ENCODE measurements around the gene PLAC1.

Gene PLAC1

DNA sequence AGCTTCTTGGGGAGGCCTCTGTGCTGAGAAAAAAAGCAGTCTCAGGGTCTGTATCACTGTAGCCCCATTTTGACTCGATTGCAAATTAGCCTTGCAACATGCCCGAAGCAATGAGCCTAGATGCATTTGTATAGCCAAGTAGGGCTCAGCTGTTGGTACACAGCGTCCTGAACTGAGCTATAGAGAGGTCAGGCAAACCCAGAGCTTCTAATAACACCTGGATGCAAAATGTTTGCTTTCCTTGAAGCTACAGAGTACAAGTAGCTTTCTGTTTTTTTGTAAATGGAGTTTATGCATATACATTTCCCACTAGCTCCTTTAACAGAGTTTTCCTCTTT lies 87.8 kb downstream of the PLAC1 start:
- Histone ChIP-seq H3K27me3 (ENCODE audit: control insufficient read depth, insufficient read depth, low read length) (no peaks in the 10 kb centered on the region), H3K4me1 (ENCODE audit: control insufficient read depth, insufficient read depth, low read length) (no peaks in the 10 kb centered on the region), H3K36me3 (ENCODE audit: control insufficient read depth, insufficient read depth, low read length) (no peaks in the 10 kb centered on the region), H3K9me3 (ENCODE audit: control insufficient read depth, insufficient read depth, low read length) (peaks cover 9% of the 10 kb centered on the region), H3K4me3 (ENCODE audit: low read depth, low read length) (no peak overlapping the region), H3K9ac (ENCODE audit: low read depth, low read length) (no peak overlapping the region)

DNA sequence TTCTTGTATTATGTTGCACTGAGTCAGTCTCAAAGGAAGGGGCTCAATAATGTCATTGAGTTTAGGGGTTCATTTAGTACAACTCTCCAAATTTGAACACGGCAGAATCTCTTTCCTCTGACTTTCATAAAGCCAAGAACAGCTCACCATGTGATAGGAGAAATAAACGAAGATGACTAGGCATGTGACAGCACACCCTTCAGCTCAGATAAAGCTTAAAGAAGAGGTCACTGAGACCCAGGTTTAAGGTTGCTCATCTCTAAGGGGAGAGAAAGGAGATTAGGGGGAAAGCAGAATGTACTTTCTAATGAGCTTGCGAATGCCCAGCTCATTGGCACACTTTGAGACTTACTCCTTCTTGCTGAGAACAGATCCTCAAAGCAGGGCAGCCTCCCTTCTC lies 89.0 kb downstream of the PLAC1 start:
- no peak overlapping the region for H3K9ac ChIP-seq (ENCODE audit: low read depth, low read length)
- H3K9me3 ChIP-seq (ENCODE audit: control insufficient read depth, insufficient read depth, low read length): peaks cover 5% of the 10 kb centered on the region
- no peaks in the 10 kb centered on the region for H3K27me3 ChIP-seq (ENCODE audit: control insufficient read depth, insufficient read depth, low read length)
- no peaks in the 10 kb centered on the region for H3K4me1 ChIP-seq (ENCODE audit: control insufficient read depth, insufficient read depth, low read length)
- H3K4me3 ChIP-seq (ENCODE audit: low read depth, low read length): no peak overlapping the region
- no peaks in the 10 kb centered on the region for H3K36me3 ChIP-seq (ENCODE audit: control insufficient read depth, insufficient read depth, low read length)

DNA sequence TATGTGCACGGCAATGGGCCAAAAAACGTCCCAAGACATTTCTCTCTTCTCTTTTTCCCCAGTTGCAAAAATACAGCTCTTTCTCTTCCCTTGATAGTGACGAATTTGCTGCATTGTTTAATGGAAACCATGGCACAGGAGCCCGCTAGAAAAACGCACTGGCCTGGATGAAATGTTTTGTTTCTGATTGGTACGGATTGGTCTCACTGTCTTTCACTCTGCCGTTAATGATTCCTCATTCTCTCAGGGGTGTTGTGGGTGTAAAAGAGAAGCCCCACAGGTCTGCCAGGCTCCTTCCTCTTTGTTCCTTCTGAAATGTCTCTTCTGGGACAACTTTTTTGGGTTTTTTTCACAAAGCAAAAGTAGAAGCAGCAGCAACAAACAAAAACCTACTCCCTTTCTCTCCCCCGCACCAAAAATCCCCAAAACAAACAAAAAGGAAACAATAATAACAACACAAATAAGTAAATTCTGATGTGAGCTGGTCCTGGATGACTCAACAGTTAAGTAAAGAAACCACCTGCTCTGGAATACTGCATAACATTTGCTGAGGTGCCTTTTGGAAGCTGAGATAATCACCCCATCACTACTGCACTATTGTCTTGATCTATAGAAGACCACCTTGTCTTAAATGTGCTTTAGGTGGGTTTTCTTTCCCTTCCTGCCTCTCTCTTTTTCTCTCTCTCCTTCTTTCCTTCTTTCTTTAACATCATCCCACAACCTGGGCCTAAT lies 89.8 kb downstream of the PLAC1 start:
- Histone ChIP-seq H3K27me3 (ENCODE audit: control insufficient read depth, insufficient read depth, low read length) (no peaks in the 10 kb centered on the region), H3K36me3 (ENCODE audit: control insufficient read depth, insufficient read depth, low read length) (no peaks in the 10 kb centered on the region), H3K9me3 (ENCODE audit: control insufficient read depth, insufficient read depth, low read length) (peaks cover 5% of the 10 kb centered on the region), H3K9ac (ENCODE audit: low read depth, low read length) (no peak overlapping the region), H3K4me3 (ENCODE audit: low read depth, low read length) (no peak overlapping the region), H3K4me1 (ENCODE audit: control insufficient read depth, insufficient read depth, low read length) (no peaks in the 10 kb centered on the region)

DNA sequence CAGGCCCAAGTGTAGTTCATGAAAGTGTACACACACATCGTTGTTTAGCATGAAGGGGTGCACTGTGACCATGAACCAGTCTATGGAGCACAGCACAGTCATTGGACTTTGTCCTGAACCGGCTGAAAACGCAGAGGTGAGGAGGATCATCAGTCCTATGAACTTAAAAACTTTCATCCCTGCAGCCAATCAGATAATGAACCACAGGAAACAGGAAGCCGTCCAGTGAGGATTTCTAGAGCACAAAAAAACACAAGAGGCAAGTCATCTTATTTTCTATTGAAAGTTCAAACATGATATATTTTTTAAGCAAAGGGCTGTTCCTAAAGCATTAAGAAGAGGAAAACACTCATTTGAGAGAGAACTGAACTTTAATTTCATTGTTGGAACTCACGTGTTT lies 91.8 kb downstream of the PLAC1 start:
- Histone ChIP-seq H3K9ac (ENCODE audit: low read depth, low read length) (no peak overlapping the region), H3K4me3 (ENCODE audit: low read depth, low read length) (no peak overlapping the region), H3K27me3 (ENCODE audit: control insufficient read depth, insufficient read depth, low read length) (no peaks in the 10 kb centered on the region), H3K9me3 (ENCODE audit: control insufficient read depth, insufficient read depth, low read length) (peaks cover 5% of the 10 kb centered on the region), H3K4me1 (ENCODE audit: control insufficient read depth, insufficient read depth, low read length) (no peaks in the 10 kb centered on the region), H3K36me3 (ENCODE audit: control insufficient read depth, insufficient read depth, low read length) (no peaks in the 10 kb centered on the region)

DNA sequence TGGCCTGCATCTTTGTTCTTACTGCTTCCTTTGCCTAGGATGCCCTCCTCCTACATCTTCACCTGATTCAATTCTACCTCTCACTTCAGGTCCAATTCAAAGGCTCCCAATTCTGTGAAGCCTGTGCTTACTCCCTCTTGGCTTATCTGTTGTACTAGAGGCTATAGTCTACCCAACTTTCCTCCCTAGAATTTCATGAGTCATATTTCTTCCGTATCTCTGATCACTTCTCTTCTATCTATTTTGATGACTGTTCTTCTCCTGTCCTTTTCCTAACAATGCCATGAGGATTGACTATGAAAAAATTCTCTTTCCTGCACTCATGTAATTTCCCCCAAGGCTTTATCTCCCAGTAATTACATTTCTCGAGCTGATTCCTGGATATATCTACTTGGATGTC lies 96.3 kb downstream of the PLAC1 start:
- Histone ChIP-seq H3K4me1 (ENCODE audit: control insufficient read depth, insufficient read depth, low read length) (peaks cover 5% of the 10 kb centered on the region), H3K27me3 (ENCODE audit: control insufficient read depth, insufficient read depth, low read length) (no peaks in the 10 kb centered on the region), H3K9me3 (ENCODE audit: control insufficient read depth, insufficient read depth, low read length) (no peaks in the 10 kb centered on the region), H3K36me3 (ENCODE audit: control insufficient read depth, insufficient read depth, low read length) (no peaks in the 10 kb centered on the region), H3K9ac (ENCODE audit: low read depth, low read length) (no peak overlapping the region), H3K4me3 (ENCODE audit: low read depth, low read length) (no peak overlapping the region)

DNA sequence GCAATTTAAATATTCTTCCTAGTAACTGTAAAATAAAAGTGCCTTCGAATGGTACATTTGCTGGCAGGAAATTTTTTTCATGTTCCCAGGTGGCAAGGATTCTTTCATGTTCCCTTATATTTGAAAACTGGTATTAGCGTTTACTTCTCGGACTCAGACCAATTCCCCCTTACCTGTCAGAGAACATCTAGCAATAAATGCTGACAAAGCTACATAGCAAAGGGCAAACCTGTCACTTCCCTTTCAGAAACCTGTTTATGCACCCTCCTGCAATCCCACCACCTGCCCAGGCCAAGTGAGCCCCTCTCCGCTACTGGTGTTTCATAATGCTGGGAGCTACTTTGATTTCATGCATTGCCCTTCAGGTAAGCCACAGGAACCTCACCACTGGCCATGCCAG lies 100.1 kb downstream of the PLAC1 start:
- Histone ChIP-seq H3K36me3 (ENCODE audit: control insufficient read depth, insufficient read depth, low read length) (no peaks in the 10 kb centered on the region), H3K4me1 (ENCODE audit: control insufficient read depth, insufficient read depth, low read length) (peaks cover 5% of the 10 kb centered on the region), H3K9ac (ENCODE audit: low read depth, low read length) (no peak overlapping the region), H3K9me3 (ENCODE audit: control insufficient read depth, insufficient read depth, low read length) (no peaks in the 10 kb centered on the region), H3K4me3 (ENCODE audit: low read depth, low read length) (no peak overlapping the region), H3K27me3 (ENCODE audit: control insufficient read depth, insufficient read depth, low read length) (no peaks in the 10 kb centered on the region)

DNA sequence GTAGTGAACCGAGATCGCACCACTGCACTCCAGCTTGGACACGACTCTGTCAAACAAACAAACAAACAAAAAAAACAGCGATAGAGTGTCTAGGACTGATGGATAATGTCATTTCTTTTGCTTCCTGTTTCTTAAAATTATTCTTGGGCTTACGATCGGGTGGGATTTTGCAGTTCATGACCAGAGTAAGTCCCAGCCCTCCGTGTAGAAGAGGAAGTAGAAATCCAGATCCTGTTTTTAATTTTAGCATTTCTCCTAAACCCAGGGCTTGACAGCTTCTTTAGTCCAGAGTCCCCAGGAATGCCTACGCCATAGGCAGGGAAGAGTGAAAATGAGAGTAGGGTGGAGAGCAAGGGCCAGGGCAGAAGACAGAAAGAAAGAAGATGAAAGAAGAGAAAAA lies 104.0 kb downstream of the PLAC1 start:
- Histone ChIP-seq H3K9me3 (ENCODE audit: control insufficient read depth, insufficient read depth, low read length) (no peaks in the 10 kb centered on the region), H3K4me3 (ENCODE audit: low read depth, low read length) (no peak overlapping the region), H3K27me3 (ENCODE audit: control insufficient read depth, insufficient read depth, low read length) (peaks cover 21% of the 10 kb centered on the region), H3K4me1 (ENCODE audit: control insufficient read depth, insufficient read depth, low read length) (peaks cover 13% of the 10 kb centered on the region), H3K9ac (ENCODE audit: low read depth, low read length) (no peak overlapping the region), H3K36me3 (ENCODE audit: control insufficient read depth, insufficient read depth, low read length) (no peaks in the 10 kb centered on the region)

DNA sequence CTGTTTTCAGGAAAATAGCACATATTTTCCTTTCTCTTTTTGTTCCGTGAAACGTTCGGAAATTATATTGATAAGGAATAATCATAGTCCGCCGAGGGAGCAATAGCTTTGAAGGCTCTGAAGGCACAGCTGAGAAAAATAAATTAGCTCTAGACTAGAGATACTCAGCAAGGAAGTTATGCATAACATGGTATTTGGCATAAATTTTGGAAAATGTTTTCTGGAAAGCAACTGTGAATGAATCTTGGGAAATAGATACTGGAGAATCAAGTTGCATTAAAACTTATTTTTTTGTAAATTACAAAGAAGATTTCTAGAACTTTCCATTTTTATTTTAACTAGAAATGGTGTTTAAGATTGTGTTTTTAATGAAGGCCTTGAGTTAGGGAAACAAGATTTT lies 105.9 kb downstream of the PLAC1 start:
- peaks cover 8% of the 10 kb centered on the region for H3K4me1 ChIP-seq (ENCODE audit: control insufficient read depth, insufficient read depth, low read length)
- H3K36me3 ChIP-seq (ENCODE audit: control insufficient read depth, insufficient read depth, low read length): no peaks in the 10 kb centered on the region
- H3K27me3 ChIP-seq (ENCODE audit: control insufficient read depth, insufficient read depth, low read length): peaks cover 21% of the 10 kb centered on the region
- no peak overlapping the region for H3K9ac ChIP-seq (ENCODE audit: low read depth, low read length)
- H3K9me3 ChIP-seq (ENCODE audit: control insufficient read depth, insufficient read depth, low read length): no peaks in the 10 kb centered on the region
- H3K4me3 ChIP-seq (ENCODE audit: low read depth, low read length): no peak overlapping the region

DNA sequence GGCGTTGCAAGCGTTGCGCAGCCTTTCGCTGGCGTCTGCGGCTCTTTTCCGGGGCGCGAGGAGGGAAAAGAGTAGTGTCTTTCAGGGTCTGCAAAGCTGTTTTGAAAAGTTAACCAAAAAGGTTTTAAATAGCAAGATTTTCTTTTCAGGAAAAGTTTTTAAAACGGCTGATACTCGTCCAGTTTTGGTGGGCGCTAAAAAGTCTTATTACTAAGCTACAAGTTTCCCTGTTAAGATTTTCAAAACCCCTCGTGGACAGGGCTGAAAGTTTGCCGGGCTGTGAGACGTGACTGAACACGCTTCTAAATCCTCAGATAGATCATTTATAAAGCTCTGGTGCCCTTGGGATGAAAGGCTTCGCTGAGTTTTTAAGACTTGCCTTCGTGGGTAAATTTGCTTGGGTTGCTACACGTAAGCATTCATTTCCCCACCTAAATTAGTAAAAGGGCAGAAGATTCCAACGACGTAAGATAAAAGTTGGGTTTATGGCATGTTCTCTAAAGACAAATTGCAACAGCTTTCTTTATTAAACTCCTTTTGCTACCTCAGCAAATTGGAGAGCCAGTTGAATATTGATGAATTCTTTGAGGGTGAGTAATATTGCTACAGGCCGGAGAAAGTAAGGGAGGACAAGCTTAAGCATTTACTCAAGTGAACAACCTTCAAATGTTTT lies 106.8 kb downstream of the PLAC1 start:
- no peaks in the 10 kb centered on the region for H3K36me3 ChIP-seq (ENCODE audit: control insufficient read depth, insufficient read depth, low read length)
- peaks cover 8% of the 10 kb centered on the region for H3K4me1 ChIP-seq (ENCODE audit: control insufficient read depth, insufficient read depth, low read length)
- peak overlapping the region; percentile 43 for H3K4me3 ChIP-seq (ENCODE audit: low read depth, low read length)
- H3K27me3 ChIP-seq (ENCODE audit: control insufficient read depth, insufficient read depth, low read length): peaks cover 27% of the 10 kb centered on the region
- H3K9ac ChIP-seq (ENCODE audit: low read depth, low read length): no peak overlapping the region
- H3K9me3 ChIP-seq (ENCODE audit: control insufficient read depth, insufficient read depth, low read length): no peaks in the 10 kb centered on the region

DNA sequence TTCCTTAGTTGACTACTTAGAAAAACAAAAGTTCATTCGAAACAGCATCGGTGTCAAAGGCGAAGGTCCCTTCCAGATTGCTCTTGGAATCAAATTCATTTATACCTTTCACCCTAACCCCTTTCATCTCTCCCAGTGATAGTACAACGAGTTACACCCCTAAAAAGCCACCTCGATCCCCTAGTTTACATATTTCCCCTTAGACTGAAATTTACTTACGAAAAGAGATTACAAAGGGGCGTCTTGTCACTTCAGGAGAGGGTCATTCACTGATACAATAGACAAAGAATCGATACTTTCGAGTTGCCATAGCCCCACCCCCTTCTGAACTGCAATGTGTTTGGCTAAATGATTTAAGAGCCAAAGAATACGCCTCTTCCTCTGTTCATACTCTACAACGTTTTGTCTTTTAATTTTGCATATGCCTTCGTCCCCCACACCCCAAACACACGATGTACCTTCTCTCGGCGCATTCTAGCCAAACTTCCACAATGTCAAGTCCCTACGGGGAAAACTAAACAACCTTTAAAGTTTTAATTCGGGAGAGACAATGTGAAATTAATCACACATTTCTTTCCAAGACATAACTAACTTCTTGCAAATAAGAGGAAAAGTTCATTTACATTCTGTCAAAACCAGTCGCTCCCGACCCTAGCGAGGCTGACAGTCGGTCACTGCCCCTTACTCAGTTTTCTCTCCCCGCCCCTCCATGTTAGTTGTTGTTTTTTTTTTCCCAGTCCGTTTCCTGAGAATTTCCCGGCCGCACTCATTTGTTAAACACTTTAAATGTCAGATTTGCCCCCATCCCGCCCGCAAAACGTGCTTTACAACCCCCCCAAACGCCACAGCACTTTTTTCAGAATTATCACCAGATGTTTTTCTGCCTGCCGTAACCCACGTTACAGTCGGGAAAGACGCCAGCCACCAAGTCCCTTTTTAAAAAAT lies 109.7 kb downstream of the PLAC1 start:
- Histone ChIP-seq H3K9me3 (ENCODE audit: control insufficient read depth, insufficient read depth, low read length) (no peaks in the 10 kb centered on the region), H3K9ac (ENCODE audit: low read depth, low read length) (no peak overlapping the region), H3K27me3 (ENCODE audit: control insufficient read depth, insufficient read depth, low read length) (peaks cover 38% of the 10 kb centered on the region), H3K4me1 (ENCODE audit: control insufficient read depth, insufficient read depth, low read length) (peaks cover 8% of the 10 kb centered on the region), H3K4me3 (ENCODE audit: low read depth, low read length) (peak overlapping the region; percentile 59), H3K36me3 (ENCODE audit: control insufficient read depth, insufficient read depth, low read length) (no peaks in the 10 kb centered on the region)

DNA sequence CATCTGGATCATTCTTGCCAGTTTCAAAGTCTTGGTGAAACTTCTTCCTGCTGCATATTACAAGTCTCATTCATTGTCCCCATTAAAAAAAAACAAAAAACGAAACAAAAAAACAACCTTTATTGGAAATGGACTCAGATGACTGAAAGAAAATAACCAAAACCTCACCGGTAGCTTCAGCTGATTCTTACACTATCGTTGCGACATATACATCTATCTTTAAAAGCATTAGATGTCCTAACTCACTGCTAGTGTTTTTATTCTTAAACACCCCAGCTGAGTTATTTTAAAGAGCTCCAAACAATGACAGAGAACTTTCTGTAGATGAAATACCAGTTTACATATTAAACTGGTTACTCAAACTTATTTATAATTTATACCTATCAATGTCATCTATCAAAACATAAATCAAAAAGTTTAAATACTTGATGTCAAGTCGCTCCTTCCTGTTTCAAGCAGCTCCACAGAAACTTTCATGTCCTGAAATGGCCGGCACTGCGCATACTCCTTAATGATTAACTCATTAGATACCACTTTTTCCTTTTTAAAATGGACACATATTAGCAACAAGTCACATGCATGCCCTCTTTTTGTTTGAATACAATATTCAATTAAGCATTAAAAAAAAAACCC lies 111.1 kb downstream of the PLAC1 start:
- Histone ChIP-seq H3K27me3 (ENCODE audit: control insufficient read depth, insufficient read depth, low read length) (peaks cover 34% of the 10 kb centered on the region), H3K36me3 (ENCODE audit: control insufficient read depth, insufficient read depth, low read length) (no peaks in the 10 kb centered on the region), H3K9ac (ENCODE audit: low read depth, low read length) (no peak overlapping the region), H3K4me3 (ENCODE audit: low read depth, low read length) (peak overlapping the region; percentile 55), H3K9me3 (ENCODE audit: control insufficient read depth, insufficient read depth, low read length) (no peaks in the 10 kb centered on the region), H3K4me1 (ENCODE audit: control insufficient read depth, insufficient read depth, low read length) (peaks cover 13% of the 10 kb centered on the region)

All from iPS-15b (cell line).